Stimulated activated CD8-positive, alpha-beta memory T cell treated with anti-CD3 and anti-CD28 coated beads, Interleukin-12 subunit alpha, Interleukin-12 subunit beta, amount 100 ng/mL, for 1 hour (primary cell): Measurements from ENCODE around the gene RNF112.

Experiments used
- DNase-seq: peaks from one replicate; pipeline ENCODE4 v3.0.0-alpha.2; 2020; ENCODE audit warnings: low read depth

RNF112 gene, protein sequence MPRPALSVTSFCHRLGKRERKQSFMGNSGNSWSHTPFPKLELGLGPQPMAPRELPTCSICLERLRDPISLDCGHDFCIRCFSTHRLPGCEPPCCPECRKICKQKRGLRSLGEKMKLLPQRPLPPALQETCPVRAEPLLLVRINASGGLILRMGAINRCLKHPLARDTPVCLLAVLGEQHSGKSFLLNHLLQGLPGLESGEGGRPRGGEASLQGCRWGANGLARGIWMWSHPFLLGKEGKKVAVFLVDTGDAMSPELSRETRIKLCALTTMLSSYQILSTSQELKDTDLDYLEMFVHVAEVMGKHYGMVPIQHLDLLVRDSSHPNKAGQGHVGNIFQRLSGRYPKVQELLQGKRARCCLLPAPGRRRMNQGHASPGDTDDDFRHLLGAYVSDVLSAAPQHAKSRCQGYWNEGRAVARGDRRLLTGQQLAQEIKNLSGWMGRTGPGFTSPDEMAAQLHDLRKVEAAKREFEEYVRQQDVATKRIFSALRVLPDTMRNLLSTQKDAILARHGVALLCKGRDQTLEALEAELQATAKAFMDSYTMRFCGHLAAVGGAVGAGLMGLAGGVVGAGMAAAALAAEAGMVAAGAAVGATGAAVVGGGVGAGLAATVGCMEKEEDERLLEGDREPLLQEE

GRCh38 chr17:19410875-19411620, at the start of gene RNF112:
RNF112 (plus strand) TSS chr17:19411232; CDS start chr17:19411409, 177 bp downstream.
- DNase-seq = no peak

DNA sequence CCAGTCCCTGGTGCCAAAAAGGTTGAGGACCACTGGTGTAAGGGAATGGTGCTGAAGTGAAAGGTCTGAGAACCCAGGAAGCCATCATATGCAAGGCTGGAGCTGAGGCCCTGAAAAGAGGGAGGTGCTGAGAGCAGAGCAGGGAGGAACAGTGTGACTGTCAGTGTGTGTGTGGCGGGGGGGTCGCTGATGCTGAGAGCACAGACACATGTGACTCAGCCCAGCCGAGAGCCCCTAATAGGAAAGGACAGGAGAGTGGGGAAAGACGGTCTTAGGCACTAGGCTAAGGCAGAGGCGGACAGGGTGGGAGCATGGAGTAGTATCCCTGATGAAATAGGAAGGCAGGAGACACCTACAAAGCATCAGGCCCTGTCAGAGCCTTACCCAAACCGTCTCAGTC, 49.7 kb upstream of the RNF112 start:
- DNase-seq = no peak

GRCh38 chr17:19361944-19362276, 49.1 kb upstream of the RNF112 start:
- no peak for DNase-seq

GRCh38 chr17:19362277-19363113, 48.5 kb upstream of the RNF112 start, which contains the start of gene B9D1:
B9D1 (minus strand) TSS chr17:19362723; CDS start chr17:19362569, 154 bp downstream.
- DNase-seq = peak; percentile 91

- no peak for DNase-seq
Observed at GRCh38 chr17:19363114-19363438, 48.0 kb upstream of the RNF112 start.

- DNase-seq = no peak
Observed at GRCh38 chr17:19363460-19364035, 47.5 kb upstream of the RNF112 start.

GRCh38 chr17:19364699-19365498, 46.1 kb upstream of the RNF112 start:
- no peak for DNase-seq

GRCh38 chr17:19365499-19365817, 45.6 kb upstream of the RNF112 start:
- DNase-seq = no peak

- DNase-seq = no peak
Observed at GRCh38 chr17:19365833-19366636, 45.0 kb upstream of the RNF112 start.

DNA sequence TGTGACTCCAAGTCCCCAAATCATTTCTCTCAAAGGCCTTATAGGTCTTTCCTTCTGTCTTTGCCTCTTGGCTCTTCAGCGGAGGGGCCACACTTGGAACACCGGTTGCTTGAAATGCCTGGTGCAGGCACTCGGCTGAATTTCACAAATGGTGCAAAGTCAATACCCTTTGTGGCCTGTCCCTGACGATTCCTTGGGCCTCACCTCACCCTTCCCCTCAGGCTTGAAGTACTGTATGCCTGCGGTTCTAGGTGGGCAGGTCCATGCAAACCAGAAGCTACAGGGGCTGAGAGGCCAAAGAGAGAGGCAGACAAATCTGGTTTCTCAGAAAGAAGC, 44.4 kb upstream of the RNF112 start:
- no peak for DNase-seq

GRCh38 chr17:19368229-19368628, 42.8 kb upstream of the RNF112 start:
- DNase-seq = no peak

- DNase-seq = no peak
Observed at GRCh38 chr17:19369107-19369778, 41.8 kb upstream of the RNF112 start.

GRCh38 chr17:19369846-19370492, 41.1 kb upstream of the RNF112 start:
- DNase-seq = no peak

GRCh38 chr17:19370493-19370960, 40.5 kb upstream of the RNF112 start:
- no peak for DNase-seq

DNA sequence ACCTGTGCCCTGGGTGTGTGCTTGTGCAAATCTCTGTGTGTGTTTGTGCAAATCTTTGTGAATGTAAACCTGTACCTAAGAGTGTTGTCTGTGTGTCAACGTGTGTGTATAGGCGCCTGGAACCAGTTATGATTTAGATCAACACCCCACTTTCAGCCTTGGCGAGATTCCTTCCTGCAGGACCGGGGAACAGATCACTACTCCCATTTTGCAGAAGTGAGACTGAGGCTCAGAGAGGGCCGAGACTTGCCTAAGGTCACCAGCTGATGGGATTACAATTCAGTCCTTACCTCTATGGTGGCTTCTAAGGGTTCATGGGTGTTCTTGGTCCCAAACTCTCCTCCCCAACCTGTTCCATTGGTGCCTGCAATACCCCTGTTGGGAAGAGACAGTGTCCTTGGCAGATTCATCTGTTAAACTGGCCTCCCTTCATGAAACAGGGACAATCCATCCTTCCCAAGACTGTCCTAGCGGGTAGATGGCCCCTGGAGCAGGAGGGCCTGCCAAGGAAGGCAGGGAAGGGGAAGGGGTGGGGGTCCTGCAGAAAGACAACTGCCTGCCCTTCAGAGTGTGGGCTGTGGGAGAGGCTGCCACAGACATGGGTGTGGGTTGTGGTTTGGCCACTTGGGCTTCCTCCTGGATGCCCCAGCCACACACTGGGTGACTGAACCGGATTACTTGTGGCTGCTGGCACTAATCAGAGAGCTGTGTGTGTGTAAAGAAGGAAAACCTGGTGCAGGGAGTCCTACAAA, 39.6 kb upstream of the RNF112 start:
- no peak for DNase-seq

DNA sequence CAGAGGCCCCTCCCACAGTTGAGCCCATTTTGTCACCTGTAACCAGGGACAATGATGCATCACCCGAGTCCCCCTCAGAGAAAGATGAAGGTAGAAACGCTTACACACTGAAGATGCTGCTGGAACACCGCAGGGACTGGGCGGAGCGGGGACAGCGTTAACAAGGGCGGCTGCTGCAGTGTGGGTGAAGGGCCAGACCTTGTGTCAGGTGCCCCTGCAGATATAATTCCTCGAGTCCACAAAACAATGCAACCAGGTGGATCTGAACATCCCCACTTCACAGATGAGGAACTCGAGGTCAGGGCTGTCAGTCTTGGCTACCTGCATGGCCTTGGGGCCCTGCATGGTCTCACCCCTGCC, 39.0 kb upstream of the RNF112 start:
- DNase-seq = no peak

- no peak for DNase-seq
Observed at GRCh38 chr17:19372439-19372838, 38.6 kb upstream of the RNF112 start.

- no peak for DNase-seq
Observed at GRCh38 chr17:19372866-19373504, 38.0 kb upstream of the RNF112 start.
